Stimulated activated naive CD4-positive, alpha-beta T cell treated with Interleukin-2 at 50 U/mL for 16 hours (primary cell): Measurements from ENCODE around the gene PAQR9.

ENCODE experiments used
- DNase-seq: peaks from one replicate; lab custom pipeline; 2025; lab: John Stamatoyannopoulos, UW

Gene PAQR9

GRCh38 chr3:142982038-142982773, 18.7 kb upstream of the PAQR9 start:
- no peak for DNase-seq

GRCh38 chr3:142981108-142981507, 17.6 kb upstream of the PAQR9 start:
- no peak for DNase-seq

GRCh38 chr3:142977399-142977728, 13.9 kb upstream of the PAQR9 start:
- DNase-seq = no peak

DNA sequence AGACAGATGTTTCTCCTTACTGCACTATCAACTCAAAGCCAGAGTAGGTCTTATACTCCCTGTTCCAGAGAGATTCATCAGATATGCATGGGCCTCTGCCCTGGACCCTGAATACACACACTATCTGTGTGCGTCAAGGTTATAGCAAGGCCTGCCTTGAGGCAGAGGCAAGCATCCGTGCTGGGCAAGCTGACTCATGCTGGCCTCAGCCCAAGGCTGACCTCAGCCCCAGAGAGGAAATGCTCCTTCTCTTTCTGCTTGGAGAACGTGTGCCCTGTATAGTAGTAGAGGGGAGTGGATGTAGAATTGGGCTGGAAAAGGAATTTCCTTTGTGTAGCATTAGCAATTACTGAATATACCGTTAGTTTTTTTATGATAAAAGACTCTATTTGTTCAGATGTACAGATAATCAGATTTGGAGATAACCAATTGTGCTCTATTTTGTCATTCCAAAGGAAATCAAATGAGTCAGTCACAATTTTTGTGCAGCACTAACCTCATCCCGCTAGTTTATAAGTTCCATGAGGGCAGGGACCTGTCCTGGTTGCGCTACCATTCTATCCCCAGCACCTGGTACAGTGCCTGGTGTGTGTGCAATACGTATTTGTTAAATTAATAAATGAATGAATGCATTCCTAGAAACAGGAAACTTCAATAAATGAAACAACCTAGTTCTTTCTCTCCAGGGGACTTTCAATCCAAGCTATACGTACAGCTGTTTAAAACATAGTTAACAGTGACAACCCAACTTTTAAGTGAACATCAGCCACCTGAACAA, 13.3 kb upstream of the PAQR9 start:
- no peak for DNase-seq

- DNase-seq = no peak
Observed at GRCh38 chr3:142975316-142975995, 12.0 kb upstream of the PAQR9 start.

GRCh38 chr3:142973217-142974009, 9.9 kb upstream of the PAQR9 start:
- DNase-seq = no peak

- no peak for DNase-seq
Observed at GRCh38 chr3:142972092-142972753, 8.7 kb upstream of the PAQR9 start.

DNA sequence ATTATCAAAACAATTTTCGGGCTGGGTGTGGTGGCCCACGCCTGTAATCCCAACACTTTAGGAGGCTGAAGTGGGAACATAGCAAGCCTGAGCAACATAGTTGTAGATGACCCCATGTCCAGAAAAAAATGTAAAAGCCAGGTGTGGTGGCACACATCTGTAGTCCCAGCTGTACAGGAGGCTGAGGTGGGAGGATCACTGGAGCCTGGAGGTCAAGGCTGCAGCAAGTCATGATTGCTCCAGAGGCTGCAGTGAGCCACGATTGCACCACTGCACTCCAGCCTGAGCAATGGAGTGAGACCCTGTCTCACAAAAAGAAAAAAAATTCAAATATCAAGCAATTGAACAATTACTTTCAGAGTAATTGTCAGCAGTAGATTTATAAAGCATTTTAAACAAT, 8.0 kb upstream of the PAQR9 start:
- DNase-seq = no peak

- no peak for DNase-seq
Observed at GRCh38 chr3:142968319-142969025, 5.0 kb upstream of the PAQR9 start.

DNA sequence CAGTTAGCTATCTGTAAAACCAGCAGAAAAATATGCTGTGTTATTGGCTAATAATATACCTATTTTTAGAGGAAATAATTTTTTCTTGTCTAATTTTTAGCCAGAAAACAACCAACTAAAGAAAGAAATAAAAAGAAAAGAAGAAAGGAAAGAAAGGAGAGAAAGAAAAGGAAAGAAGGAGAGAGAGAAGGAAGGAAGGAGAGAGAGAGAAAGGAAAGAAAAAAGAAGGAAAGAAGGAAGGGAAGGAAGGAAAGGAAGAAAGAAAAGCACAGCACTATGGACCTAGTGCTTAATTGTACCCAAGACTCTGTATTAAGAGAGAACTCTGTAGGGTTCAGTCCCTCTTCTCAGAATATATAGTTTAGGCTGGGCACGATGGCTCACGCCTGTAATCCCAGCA, 3.3 kb upstream of the PAQR9 start:
- no peak for DNase-seq

- DNase-seq = no peak
Observed at GRCh38 chr3:142965581-142965980, 2.1 kb upstream of the PAQR9 start.

- no peak for DNase-seq
Observed at GRCh38 chr3:142963234-142963515, 299 bp downstream of the PAQR9 start.

- no peak for DNase-seq
Observed at GRCh38 chr3:142962520-142963233, 797 bp downstream of the PAQR9 start.

DNA sequence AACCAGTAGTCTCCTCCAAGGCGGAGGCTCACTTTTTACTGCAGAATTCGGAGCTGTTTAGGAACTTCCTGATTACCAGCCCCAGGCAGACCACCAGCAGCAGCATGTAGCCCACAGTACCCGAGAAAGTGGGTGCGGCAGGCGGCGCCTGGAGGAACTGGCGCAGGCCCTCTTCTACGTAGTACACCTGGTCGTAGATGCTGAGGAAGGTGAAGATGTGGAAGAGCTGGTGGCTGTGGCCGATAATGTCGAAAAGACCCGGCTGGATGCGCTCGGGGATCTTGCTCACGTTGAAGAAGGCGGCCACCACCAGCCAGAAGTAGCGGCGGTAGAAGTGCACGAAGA, 1.3 kb downstream of the PAQR9 start:
- DNase-seq = no peak

GRCh38 chr3:142961539-142961938, 1.9 kb downstream of the PAQR9 start:
- no peak for DNase-seq

DNA sequence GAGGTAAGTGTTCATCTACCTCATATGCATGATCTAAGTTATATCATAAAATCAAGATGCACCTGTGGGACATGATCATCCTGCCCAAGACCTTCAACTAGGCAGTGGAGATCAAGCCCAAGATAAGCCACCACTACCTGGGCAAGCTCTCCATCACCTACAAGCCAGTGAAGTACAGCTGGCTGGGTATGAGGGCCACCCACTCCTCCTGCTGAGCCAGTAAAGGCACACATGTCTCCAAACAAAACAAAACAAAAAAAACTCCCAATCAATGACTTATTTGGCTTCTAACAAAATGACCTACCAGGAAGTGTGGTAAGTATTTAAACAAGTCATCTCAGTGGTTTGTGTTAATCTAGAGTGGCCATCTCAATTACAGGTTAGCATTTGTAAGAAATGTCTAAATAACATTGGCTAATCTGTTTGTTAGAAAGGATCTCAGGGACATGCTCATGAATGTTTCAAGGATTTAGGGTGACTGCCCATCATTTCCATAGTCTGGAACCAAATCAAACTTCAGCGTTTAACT, 3.1 kb downstream of the PAQR9 start:
- DNase-seq = no peak

- peak; percentile 53 for DNase-seq
Observed at GRCh38 chr3:142958707-142959106, 4.8 kb downstream of the PAQR9 start.

GRCh38 chr3:142953443-142953842, 10.0 kb downstream of the PAQR9 start:
- no peak for DNase-seq

DNA sequence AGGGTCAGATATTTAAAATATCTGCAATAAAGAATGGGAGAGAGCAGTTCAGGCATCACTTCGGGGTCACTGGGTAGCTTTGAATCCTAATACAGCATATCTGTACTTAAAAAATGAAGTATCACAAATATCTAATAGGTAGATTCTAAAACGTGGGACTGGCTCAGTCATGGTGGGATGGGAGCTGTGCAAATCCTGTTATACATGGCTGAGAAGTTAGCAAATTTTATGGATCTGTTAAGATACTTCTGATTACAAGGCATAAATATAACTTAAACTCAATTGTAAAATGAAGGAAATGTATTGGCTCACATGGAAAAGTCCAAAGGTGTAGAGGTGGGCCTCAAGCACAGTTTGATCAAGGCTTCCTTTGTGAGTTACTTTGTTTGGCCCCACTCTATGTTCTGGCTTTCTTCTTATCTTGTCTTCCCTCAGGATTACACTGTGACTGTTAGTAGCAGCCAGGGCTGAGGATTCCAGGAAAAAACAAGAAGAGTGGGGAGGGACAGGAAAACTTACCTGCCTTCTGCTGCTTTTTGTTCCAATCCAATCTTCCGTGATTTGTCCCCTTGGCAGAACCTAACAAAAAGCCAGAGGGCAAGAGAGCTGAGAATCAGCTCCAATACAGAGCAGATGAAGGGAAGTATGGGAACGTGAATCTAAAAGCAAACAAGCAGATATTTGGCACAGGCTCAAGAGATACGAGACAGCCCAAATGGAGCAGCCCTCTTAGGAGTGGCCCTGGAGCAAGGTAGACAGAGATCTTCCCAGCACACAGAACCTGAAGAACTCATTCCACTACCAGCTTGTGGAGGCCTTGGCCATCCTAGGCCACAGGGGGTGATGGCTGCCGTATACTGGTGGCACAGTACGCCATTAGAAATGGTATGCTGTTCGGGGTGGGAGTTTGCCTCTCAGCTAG, 10.9 kb downstream of the PAQR9 start:
- DNase-seq = no peak
